ENCODE measurements around the gene C10orf53. TPM values are rescaled to one million over a fixed set of nuclear protein-coding genes. Genes with fewer than 3 reads are reported as not detected.
"Not testable (repeated sequence)": the region's sequence is repeated elsewhere in the genome, so short reads cannot be mapped to it uniquely, and the experiment has no call there.

The C10orf53 gene
- total RNA-seq, 2 experiments from 2014 or later, result not detected

DNA sequence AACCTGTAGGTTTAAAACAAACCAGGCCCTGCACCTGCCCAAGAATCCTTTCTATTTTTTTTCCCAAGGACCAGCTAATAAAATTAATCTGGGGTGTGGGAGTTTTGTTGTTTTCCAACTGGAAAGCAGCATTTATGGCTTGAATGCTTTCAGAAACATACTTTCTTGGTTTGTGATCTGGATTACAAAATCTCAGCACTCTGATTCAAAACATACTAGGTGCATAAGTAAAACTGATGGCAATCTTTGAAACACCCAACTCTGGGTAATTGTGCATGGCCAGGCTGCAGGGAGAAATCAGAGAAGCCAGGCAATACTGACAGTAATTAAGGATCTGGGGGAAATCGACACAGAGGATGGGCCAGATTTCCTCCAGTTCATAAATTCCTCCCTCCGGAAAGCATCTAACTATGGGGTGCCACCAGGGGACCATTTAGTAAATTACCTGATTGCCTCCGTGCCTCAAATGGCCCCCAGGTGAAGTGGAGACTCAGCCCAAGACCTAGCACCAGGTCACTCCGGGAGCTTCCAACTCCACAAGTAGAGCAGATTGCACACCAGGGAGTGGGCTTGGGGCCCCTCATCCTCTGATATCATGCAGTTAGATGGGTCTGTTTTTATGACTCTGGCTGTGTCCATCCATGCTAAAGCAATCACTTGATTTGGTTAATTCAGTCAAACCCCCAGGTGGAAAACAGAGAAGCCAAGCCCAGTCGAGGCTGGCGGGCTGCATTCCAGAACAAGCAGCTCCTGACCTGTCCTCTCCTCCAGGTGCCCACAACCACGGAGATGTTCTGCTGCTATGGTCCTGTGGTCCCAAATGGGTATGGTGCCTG is 15.2 kb upstream of the C10orf53 start:
- Mint-ChIP-seq H3K4me3 (no peak overlapping the region), H3K27me3 (no peaks in the 10 kb centered on the region), H3K27ac (no peak overlapping the region), H3K9me3 (peaks cover 5% of the 10 kb centered on the region), H3K36me3 (no peaks in the 10 kb centered on the region), H3K4me1 (no peaks in the 10 kb centered on the region)
- DNase-seq, result no peak

GRCh38 chr10:49664842-49665355 is 14.6 kb upstream of the C10orf53 start:
- Mint-ChIP-seq H3K27me3 (no peaks in the 10 kb centered on the region), H3K4me1 (no peaks in the 10 kb centered on the region), H3K27ac (no peak overlapping the region), H3K9me3 (peaks cover 2% of the 10 kb centered on the region), H3K36me3 (no peaks in the 10 kb centered on the region), H3K4me3 (no peak overlapping the region)
- DNase-seq, result no peak

GRCh38 chr10:49666054-49666615 is 13.3 kb upstream of the C10orf53 start:
- Mint-ChIP-seq H3K36me3 (no peaks in the 10 kb centered on the region), H3K4me1 (no peaks in the 10 kb centered on the region), H3K4me3 (no peak overlapping the region), H3K27me3 (peaks cover 11% of the 10 kb centered on the region), H3K27ac (no peak overlapping the region), H3K9me3 (no peaks in the 10 kb centered on the region)
- DNase-seq, result no peak

DNA sequence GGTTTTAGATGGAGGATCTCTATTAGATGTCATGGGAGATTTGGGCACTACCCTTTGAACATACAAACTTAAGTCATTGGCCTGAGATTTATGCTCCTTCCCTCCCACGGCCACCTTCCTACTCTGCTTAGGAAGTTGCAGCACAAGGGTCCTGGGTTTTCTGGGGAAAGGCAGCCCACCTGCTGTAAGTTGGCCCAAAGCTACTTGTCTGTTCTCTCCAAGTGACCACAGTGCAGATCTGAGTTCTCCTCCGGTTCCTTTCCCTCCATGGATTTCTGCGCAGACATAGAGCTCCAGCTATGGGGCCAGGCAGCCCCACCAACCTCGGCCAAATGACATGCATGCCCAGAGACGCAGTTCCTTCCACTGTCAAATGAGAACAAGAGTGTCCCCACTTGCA is 12.8 kb upstream of the C10orf53 start:
- Mint-ChIP-seq H3K4me3 (no peak overlapping the region), H3K4me1 (no peaks in the 10 kb centered on the region), H3K27me3 (peaks cover 14% of the 10 kb centered on the region), H3K27ac (no peak overlapping the region), H3K36me3 (no peaks in the 10 kb centered on the region), H3K9me3 (no peaks in the 10 kb centered on the region)
- DNase-seq, result no peak

GRCh38 chr10:49667991-49668390 is 11.5 kb upstream of the C10orf53 start:
- no peak for DNase-seq
- H3K4me1 Mint-ChIP-seq, result no peaks in the 10 kb centered on the region
- peaks cover 27% of the 10 kb centered on the region for H3K27me3 Mint-ChIP-seq
- H3K36me3 Mint-ChIP-seq, result no peaks in the 10 kb centered on the region
- H3K9me3 Mint-ChIP-seq, result no peaks in the 10 kb centered on the region
- no peak overlapping the region for H3K4me3 Mint-ChIP-seq
- no peak overlapping the region for H3K27ac Mint-ChIP-seq

GRCh38 chr10:49668684-49669083 is 10.8 kb upstream of the C10orf53 start:
- Mint-ChIP-seq H3K36me3 (no peaks in the 10 kb centered on the region), H3K4me3 (no peak overlapping the region), H3K27ac (no peak overlapping the region), H3K4me1 (no peaks in the 10 kb centered on the region), H3K9me3 (no peaks in the 10 kb centered on the region), H3K27me3 (peaks cover 33% of the 10 kb centered on the region)
- no peak for DNase-seq

DNA sequence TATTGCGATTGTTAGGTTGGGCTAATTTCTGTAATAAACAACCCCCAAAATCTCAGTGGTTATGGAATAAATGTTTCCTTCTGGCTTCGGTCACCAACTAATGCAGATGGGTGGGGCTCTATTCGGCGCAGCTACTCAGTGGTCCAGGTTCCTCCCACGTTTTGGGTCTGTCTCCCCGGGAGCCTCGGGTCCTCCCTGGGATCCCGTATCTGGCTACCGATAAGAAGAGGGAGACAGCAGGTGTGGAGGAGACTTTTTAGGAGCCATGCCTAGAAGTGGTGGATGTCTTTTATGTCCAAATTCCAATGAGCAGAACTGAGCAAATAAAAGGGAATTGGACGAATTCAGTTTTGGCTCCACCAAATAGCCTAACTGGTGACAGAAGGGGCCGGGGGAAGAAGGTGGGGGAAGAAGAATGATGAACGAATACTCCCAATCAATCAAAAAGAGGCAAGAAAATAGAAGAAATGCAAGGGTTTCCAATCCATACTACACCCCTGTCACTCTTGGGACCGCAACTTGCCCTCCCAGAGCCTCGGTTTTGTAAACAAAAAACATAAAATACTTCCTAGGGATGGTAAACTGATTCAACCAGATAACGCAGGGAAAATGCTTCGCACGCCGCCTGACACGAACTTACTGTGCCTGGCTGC is 498 bp upstream of the C10orf53 start:
- Mint-ChIP-seq H3K9me3 (peaks cover 28% of the 10 kb centered on the region), H3K27me3 (peaks cover 72% of the 10 kb centered on the region), H3K27ac (no peak overlapping the region), H3K4me3 (no peak overlapping the region), H3K4me1 (no peaks in the 10 kb centered on the region), H3K36me3 (peaks cover 2% of the 10 kb centered on the region)
- no peak for DNase-seq

- not testable (repeated sequence) for DNase-seq, H3K36me3 Mint-ChIP-seq, H3K4me3 Mint-ChIP-seq, H3K27ac Mint-ChIP-seq, H3K4me1 Mint-ChIP-seq
- Mint-ChIP-seq H3K27me3 (peaks cover 44% of the 10 kb centered on the region), H3K9me3 (peaks cover 30% of the 10 kb centered on the region)
These were observed 3.0 kb downstream of the C10orf53 start for GRCh38 chr10:49682449-49682848.

DNA sequence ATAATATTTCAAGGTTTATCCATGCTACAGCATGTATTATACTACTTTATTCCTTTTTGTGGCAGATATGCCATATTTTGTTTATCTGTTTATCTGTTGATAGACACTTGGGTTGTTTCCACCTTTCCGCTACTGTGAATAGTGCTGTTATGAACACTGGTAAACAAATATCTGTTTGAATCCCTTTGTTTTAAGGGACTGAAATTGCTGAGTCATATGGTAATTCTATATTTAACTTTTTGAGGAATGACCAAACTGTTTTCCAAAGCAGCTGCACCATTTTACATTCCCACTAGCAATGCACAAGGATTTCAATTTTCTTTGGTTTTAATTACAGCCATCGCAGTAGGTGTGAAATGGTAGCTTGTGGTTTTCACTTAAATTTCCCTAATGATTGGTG is 3.4 kb downstream of the C10orf53 start:
- no peaks in the 10 kb centered on the region for H3K4me1 Mint-ChIP-seq
- no peak overlapping the region for H3K27ac Mint-ChIP-seq
- peaks cover 26% of the 10 kb centered on the region for H3K9me3 Mint-ChIP-seq
- H3K36me3 Mint-ChIP-seq, result peaks cover 2% of the 10 kb centered on the region
- H3K27me3 Mint-ChIP-seq, result peaks cover 44% of the 10 kb centered on the region
- H3K4me3 Mint-ChIP-seq, result no peak overlapping the region
- DNase-seq, result no peak

DNA sequence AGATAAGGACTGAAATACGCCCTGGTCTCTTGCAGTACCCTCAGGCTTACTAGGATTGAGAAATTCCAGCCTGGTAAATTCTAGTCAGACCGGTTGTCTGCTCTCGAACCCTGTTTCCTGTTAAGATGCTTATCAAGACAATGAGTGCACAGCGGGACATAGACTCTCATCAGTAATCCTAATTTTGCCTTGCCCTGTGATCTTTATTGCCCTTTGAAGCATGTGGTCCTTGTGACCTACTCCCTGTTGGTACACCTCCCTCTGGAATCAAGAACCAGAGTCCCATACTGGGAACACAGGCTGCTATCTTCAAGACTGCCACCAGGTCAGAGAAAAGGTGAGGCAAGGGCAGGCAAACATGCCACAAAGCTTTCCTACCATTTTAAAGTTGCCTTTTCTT is 7.2 kb downstream of the C10orf53 start:
- DNase-seq, result no peak
- peaks cover 47% of the 10 kb centered on the region for H3K27me3 Mint-ChIP-seq
- peaks cover 3% of the 10 kb centered on the region for H3K4me1 Mint-ChIP-seq
- H3K9me3 Mint-ChIP-seq, result peaks cover 3% of the 10 kb centered on the region
- H3K36me3 Mint-ChIP-seq, result no peaks in the 10 kb centered on the region
- H3K27ac Mint-ChIP-seq, result no peak overlapping the region
- H3K4me3 Mint-ChIP-seq, result no peak overlapping the region

DNA sequence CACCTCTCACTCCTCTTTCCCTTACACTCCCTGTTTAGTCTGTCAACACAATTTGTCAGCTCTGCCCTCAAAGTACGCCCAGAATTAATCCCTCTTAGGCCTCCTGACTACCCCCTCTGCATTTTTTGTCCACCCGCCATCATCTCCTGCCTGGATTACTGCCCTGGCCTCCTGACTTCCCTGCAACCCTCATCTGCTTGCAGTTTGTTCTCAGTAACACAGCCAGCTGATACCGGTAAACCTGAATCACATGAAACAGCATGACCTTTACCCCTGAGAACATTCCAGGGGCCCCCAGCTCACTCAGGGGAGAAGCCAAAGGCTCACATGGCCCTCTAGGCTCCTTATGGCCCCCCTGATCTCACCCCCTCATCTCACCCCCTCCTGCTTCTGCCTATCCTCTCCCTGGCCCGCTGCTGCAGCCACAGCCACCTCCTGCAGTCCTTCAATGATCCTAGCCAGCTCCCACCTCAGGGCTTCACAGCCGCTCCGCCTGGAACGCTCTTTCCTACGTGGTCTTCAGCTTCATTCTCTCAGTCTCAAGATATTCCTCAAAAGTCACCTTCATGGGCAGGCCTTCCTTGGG is 8.9 kb downstream of the C10orf53 start:
- H3K36me3 Mint-ChIP-seq, result no peaks in the 10 kb centered on the region
- no peak overlapping the region for H3K27ac Mint-ChIP-seq
- H3K4me1 Mint-ChIP-seq, result peaks cover 3% of the 10 kb centered on the region
- DNase-seq, result no peak
- no peak overlapping the region for H3K4me3 Mint-ChIP-seq
- peaks cover 5% of the 10 kb centered on the region for H3K9me3 Mint-ChIP-seq
- peaks cover 62% of the 10 kb centered on the region for H3K27me3 Mint-ChIP-seq

- no peak overlapping the region for H3K4me3 Mint-ChIP-seq
- peaks cover 5% of the 10 kb centered on the region for H3K9me3 Mint-ChIP-seq
- peaks cover 67% of the 10 kb centered on the region for H3K27me3 Mint-ChIP-seq
- no peaks in the 10 kb centered on the region for H3K36me3 Mint-ChIP-seq
- H3K4me1 Mint-ChIP-seq, result peaks cover 3% of the 10 kb centered on the region
- H3K27ac Mint-ChIP-seq, result no peak overlapping the region
- DNase-seq, result no peak
These were observed 9.5 kb downstream of the C10orf53 start for GRCh38 chr10:49688920-49689319.

DNA sequence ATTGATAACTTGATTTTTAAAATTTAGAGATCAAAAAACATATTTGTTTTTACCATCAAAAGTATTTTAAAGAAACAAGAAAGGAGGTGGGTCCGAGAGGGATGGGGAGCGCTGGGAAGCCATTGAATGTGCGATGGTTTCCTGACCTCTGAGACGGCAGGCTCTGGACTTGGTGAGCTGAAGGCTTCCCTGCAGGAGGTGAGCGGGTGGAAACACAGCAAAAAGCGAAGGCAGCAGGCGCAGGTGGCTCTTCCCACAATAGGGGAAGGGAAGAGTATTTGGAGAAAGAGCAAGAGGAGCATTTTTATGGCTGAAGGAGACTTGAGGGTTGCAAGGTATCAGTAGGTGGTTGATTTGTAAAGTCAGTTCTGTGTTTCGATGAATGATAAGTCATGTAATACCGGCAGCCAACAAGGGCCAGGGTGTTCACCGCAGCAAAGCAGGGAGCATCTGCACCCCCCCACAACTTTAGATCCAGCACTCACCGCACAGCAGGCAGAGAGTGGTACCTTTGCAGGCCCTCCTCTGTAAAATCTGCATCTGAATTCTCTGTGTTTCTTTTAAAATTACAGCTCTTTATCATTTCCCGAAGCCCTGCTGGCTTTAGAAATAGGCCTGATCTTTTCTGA is 10.5 kb downstream of the C10orf53 start:
- H3K9me3 Mint-ChIP-seq, result peaks cover 4% of the 10 kb centered on the region
- no peak overlapping the region for H3K27ac Mint-ChIP-seq

DNA sequence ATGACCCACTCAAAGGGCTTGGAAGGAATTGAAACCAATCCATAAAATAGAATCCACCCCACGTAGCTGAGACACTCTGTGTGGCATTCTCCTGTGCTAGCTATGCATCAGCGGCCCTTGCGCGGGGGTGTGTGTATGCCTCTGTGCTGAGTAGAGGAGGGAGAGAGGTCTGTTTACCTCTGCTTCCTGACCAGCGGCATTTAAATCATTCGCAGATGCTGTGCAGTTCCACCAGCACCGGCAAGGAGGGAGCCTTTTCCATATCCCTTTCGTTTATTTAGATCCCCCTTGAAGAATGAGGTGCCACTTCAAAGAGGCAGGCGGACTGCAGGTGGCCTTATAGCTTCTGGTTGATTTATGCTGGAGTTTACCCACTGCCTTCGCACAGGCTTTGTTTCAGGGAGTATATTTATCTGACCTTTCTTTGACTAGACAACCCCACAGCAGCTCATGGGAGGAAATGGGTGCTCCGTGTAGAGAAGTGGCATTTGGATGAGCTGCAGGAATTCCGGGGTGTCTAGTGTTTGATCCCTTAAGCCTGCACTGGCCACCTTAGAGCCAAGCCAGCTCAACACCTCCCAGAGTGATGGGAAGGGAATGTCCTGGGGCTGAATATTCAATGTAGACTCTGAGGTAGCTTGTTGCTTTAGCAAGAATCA is 11.4 kb downstream of the C10orf53 start:
- peaks cover 63% of the 10 kb centered on the region for H3K27me3 Mint-ChIP-seq
- H3K4me1 Mint-ChIP-seq, result peaks cover 3% of the 10 kb centered on the region
- no peaks in the 10 kb centered on the region for H3K36me3 Mint-ChIP-seq
- no peak overlapping the region for H3K4me3 Mint-ChIP-seq
- DNase-seq, result no peak
- no peak overlapping the region for H3K27ac Mint-ChIP-seq
- peaks cover 4% of the 10 kb centered on the region for H3K9me3 Mint-ChIP-seq

More for the DNA sequence above, 10.5 kb downstream of the C10orf53 start:
- no peak for DNase-seq
- H3K4me3 Mint-ChIP-seq, result no peak overlapping the region
- no peaks in the 10 kb centered on the region for H3K36me3 Mint-ChIP-seq
- H3K27me3 Mint-ChIP-seq, result peaks cover 67% of the 10 kb centered on the region
- peaks cover 3% of the 10 kb centered on the region for H3K4me1 Mint-ChIP-seq

Data from activated naive CD8-positive, alpha-beta T cell treated with anti-CD3 and anti-CD28 coated beads for 36 hours (primary cell).